GM18868 (cell line): ENCODE data around the gene SPTBN5.

ENCODE experiments used
- ATAC-seq: cut with Tn5 transposase; IDR thresholded peaks from one replicate; pipeline ENCODE4 v1.9.1; 2021; ENCODE audit warnings: mild to moderate bottlenecking, moderate library complexity; ENCODE audit not compliant: unreplicated experiment

Gene SPTBN5

GRCh38 chr15:41868321-41868720 is 25.5 kb downstream of the SPTBN5 start:
- ATAC-seq = no peak

GRCh38 chr15:41866872-41867579 is 26.8 kb downstream of the SPTBN5 start:
- no peak for ATAC-seq

- ATAC-seq = no peak
Observed at GRCh38 chr15:41866263-41866703, 27.6 kb downstream of the SPTBN5 start.

DNA sequence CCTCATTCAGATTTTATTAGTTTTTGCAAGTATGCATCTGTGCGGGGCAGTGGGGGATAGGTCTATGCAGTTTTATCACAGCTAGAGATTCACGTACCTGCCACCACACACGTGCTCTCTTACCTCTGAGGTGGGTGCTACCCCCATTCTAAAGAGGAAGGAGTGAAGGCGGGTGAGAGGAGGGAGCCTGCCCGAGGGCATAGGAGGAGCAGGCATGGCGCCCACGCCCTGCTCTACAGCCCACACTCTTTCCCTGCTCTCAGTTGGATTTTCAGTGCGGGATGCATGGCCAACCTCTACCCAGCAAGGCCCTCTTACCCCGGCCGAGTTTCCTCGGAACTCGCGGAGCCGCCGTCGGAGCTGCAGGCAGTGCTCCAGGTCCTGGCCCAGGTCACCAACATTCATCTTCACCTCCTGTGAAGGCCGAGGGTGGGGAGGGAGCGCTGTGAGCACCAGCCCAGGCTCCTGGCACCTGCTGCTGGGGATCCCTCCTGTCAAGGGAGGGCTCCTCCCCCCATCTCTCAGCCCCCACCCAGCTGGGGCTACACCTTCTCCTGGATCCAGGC is 28.3 kb downstream of the SPTBN5 start:
- no peak for ATAC-seq

- ATAC-seq = no peak
Observed at GRCh38 chr15:41862515-41863116, 31.2 kb downstream of the SPTBN5 start.

DNA sequence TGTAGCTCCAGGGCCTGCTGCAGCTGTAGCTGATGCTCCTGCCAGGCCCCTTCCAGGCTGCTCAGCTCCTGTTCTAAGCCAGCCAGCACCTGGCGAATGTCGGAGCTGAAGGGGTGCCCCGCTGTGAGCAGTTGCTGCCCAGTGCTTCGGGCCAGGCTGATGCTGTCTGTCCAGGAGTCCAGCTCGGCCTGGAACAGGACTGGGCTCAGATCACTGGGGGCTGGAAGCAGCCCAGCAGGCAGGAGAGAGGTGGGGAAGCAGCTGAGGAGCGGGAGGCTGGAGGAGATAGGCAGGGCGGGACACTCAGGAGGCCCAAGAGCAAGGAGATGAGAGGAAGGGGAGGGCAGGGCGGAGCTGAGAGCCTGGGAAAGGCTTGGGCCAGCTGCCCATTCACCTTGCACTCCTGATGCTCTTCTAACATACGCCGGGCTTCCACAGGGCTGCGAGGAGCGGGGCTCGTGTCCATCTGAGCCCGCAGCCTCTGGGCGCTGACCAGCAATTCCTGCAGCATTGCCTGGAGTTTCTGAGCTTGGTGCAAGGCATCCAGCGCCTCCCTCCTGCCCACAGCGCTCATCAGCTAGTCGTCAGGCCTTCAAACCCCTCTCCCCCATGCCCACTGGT is 32.0 kb downstream of the SPTBN5 start:
- ATAC-seq = no peak

DNA sequence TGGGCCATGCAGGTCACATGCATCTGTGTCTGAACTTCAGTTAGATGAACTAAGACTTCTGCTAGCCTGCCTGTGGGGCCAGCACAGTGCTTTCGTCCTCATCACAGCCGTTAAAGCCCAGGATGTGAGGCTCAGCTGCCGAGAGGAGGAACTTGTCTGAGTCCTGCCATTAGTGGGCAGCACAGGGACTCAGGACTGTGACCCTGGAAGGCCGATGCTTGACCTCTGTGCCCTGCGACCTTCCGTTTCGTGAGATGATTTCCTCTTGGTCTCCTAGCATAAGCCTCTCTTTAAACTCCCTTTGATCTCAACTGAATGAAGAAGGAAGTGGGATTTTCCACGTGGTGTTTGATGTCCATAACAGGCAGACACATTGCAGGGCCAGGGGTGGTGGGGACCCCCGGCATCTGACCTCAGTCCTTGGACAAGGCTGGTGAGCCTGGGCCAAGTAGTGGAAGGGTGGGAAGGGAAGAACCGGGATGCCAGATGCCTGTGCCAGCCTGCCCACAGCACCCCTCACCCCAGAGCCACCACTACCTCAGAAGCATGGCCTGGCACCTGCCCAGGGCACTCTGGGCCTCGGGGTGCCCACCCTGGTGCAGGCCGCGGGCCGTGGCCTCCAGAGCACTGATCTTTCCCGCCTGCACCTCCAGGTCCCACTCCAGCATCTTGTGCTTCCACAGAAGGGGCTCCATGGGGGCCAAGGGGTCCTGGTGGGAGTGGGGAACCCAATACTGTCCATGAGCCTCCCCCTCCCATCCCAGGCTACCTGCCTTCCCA is 33.6 kb downstream of the SPTBN5 start:
- no peak for ATAC-seq

DNA sequence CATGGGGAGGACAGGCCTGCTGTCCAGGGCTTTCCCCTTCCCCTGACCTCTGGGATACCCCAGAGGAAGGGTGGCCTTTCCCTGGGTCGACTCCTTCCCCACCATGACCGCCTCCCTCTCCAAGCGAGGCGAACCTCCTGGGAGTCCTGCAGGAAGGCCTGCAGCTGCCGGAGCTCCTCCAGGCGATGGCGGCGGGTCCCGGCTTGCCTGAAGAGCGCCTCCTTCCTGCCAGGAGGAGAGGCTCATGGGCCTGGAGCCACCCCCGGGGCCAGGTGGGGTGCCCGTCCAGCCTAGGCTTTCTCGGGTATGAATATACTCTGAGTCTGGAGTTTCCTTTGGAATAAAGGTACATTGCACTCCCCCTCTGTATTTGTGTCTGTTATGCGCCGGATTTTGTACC is 35.1 kb downstream of the SPTBN5 start:
- no peak for ATAC-seq

- no peak for ATAC-seq
Observed at GRCh38 chr15:41857316-41857715, 36.5 kb downstream of the SPTBN5 start.

DNA sequence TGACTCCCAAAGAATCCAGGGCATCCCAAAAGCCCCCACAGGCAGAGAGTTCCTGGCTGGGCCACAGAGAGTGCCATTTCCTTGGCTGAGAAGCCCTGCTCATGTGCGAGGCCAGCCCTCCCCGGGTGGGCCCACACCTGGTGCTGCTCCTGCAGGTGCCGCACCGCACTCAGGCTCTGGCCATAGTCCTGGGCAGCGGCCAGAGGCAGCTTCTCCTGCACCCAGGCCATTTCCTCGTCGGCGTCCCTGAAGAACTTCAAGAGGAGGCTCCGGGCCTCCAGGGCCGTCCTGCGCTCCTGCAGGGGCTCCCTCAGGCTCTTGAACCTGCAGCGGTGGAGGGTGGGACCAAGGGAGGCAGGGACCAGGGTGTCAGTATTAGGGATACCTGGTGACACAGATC is 37.1 kb downstream of the SPTBN5 start:
- no peak for ATAC-seq

GRCh38 chr15:41856262-41856661 is 37.6 kb downstream of the SPTBN5 start:
- no peak for ATAC-seq

- ATAC-seq = no peak
Observed at GRCh38 chr15:41855261-41855961, 38.4 kb downstream of the SPTBN5 start.

GRCh38 chr15:41854443-41854842 is 39.4 kb downstream of the SPTBN5 start:
- no peak for ATAC-seq

DNA sequence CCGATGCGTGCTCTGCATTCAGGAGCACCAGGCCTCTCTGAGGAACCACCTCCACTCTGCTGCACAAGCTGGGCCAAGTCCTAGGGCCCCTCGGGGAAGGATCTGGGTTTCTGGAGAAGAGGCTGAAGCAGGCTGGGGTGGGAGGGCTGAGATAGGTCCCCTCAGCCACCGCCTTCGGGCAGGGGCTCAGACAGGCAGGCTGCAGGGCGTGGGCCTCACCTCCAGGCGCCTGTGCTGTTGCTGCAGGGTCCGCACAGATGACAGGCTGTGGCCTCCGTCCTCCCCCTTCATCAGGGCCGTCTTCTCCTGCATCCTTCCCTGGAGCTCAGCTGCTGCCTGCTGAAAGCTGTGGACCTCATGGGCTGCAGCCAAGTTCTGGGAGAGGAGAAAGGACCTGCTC is 40.0 kb downstream of the SPTBN5 start:
- ATAC-seq = no peak

- no peak for ATAC-seq
Observed at GRCh38 chr15:41852736-41853590, 40.9 kb downstream of the SPTBN5 start.

DNA sequence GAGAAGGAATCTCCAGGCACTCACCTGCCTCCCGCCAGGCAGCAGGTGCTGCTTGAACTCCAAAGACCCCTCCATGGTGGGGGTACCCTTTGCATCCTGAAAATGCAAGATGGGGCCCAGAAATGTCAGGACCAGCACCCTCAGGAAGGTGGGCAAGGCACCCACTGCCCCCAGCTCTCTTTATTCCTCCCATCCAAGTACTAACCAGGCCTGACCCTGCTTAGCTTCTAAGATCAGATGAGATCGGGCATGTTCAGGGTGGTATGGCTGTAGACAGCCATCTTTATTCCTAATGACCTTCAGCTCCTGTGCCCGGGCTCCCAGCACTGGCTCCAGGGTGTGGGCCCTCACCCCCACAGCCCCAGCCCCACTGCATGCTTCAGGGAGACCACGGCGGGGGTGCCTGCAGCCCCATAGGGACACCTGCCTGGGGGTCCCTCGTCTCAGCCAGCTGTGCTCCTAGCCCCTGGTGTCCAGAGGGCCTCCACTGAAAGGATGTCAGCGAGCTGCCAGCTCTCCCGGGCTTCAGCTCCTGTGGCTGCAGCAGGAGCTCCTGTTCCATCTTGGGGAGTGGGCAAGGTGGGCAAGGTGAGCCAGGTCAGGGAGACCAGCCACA is 42.0 kb downstream of the SPTBN5 start:
- ATAC-seq = no peak

DNA sequence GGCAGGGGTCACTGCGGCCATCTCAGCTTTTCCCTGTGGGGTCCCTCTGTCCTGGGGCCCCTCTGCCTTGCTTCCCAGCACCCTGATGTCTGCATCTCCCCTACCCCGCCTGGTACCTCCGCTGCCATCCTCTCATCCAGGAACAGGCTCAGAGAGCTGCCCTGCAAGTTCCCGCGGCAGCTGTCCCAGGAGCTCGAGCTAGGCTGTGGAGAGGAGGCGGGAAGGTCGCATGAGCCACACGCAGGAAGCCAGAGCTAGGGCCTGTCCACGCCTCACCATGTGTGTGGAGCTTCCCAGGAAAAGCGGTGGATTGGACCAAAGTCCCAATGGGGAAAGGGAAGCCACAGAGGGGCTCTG is 42.7 kb downstream of the SPTBN5 start:
- ATAC-seq = no peak

- no peak for ATAC-seq
Observed at GRCh38 chr15:41850482-41851166, 43.2 kb downstream of the SPTBN5 start.

- no peak for ATAC-seq
Observed at GRCh38 chr15:41849861-41850260, 44.0 kb downstream of the SPTBN5 start.
